Naive thymus-derived CD4-positive, alpha-beta T cell (primary cell): ENCODE results near the gene LHPP. TPM values are rescaled to one million over a fixed set of nuclear protein-coding genes. Genes with fewer than 3 reads are reported as not detected.
A peak's percentile ranks its signal among the peaks of the same experiment; 100 is the strongest.

Experiments
- ATAC-seq: fragments of 150-1000 bp; cut with Tn5 transposase; 2 replicates; pipeline ENCODE4 v1.10.0; 2021; ENCODE audit warnings: mild to moderate bottlenecking, moderate library complexity
- CTCF ChIA-PET: fragments of 350-600 bp; sonication (Branson Sonifier 250); formaldehyde crosslinking; loops from one replicate; lab custom pipeline; 2021; ENCODE audit warnings: antibody characterized with exemption; lab: Charles Lee
- POLR2A ChIA-PET: fragments of 350-600 bp; sonication (Branson Sonifier 250); formaldehyde crosslinking; loops from one replicate; lab custom pipeline; 2021; ENCODE audit warnings: antibody characterized with exemption, inconsistent platforms; lab: Charles Lee
- DNase-seq, 9 donors: peaks; one replicate each; pipeline versions ENCODE4 v3.0.0 to v3.0.0-alpha.2; 2020 to 2022; ENCODE audit warnings: mixed read lengths in 1 of 9
- H3K27ac ChIP-seq: one replicate; pipeline ENCODE4 v1.7.0; 2013; ENCODE audit warnings: mild to moderate bottlenecking, low read depth, low read length, moderate library complexity
- H3K27me3 ChIP-seq, 2 donors: one replicate each; pipeline ENCODE4 v1.7.0; 2013; ENCODE audit warnings: low read length in 2 of 2, mild to moderate bottlenecking in 2 of 2, moderate library complexity in 2 of 2; ENCODE audit not compliant: control insufficient read depth in 2 of 2, insufficient read depth in 2 of 2
- H3K36me3 ChIP-seq, 3 experiments: 1 replicate in 2 of 3; 2 replicates in 1 of 3; pipeline ENCODE4 v1.7.0; 2013; ENCODE audit warnings: low read length in 3 of 3, mild to moderate bottlenecking in 3 of 3, moderate library complexity in 1 of 3; ENCODE audit not compliant: insufficient read depth in 3 of 3, control insufficient read depth in 2 of 3
- H3K4me1 ChIP-seq, 2 donors: one replicate each; pipeline ENCODE4 v1.7.0; 2013; ENCODE audit warnings: low read length in 2 of 2, mild to moderate bottlenecking in 2 of 2, moderate library complexity in 1 of 2; ENCODE audit not compliant: control insufficient read depth in 2 of 2, insufficient read depth in 2 of 2
- H3K4me3 ChIP-seq: 2 replicates; pipeline ENCODE4 v1.7.0; 2013; ENCODE audit warnings: mild to moderate bottlenecking, low read length
- H3K9me3 ChIP-seq, 3 experiments: 1 replicate in 2 of 3; 2 replicates in 1 of 3; pipeline ENCODE4 v1.7.0; 2013; ENCODE audit warnings: low read length in 3 of 3; ENCODE audit not compliant: control insufficient read depth in 2 of 3
- H3K27ac Mint-ChIP-seq, 9 donors: one replicate each; pipeline ENCODE4 v1.8.0; 2020 to 2022; ENCODE audit warnings: mixed read lengths in 9 of 9, mild to moderate bottlenecking in 8 of 9, moderate library complexity in 5 of 9, inconsistent platforms in 2 of 9
- H3K27me3 Mint-ChIP-seq, 5 donors: one replicate each; pipeline ENCODE4 v1.8.0; 2021 to 2022; ENCODE audit warnings: mixed read lengths in 5 of 5, mild to moderate bottlenecking in 1 of 5
- H3K36me3 Mint-ChIP-seq, 5 donors: one replicate each; pipeline ENCODE4 v1.8.0; 2020 to 2022; ENCODE audit warnings: mixed read lengths in 5 of 5, mild to moderate bottlenecking in 3 of 5, inconsistent platforms in 1 of 5
- H3K4me1 Mint-ChIP-seq, 7 donors: one replicate each; pipeline ENCODE4 v1.8.0; 2020 to 2022; ENCODE audit warnings: mixed read lengths in 7 of 7, mild to moderate bottlenecking in 3 of 7, inconsistent platforms in 1 of 7
- H3K4me3 Mint-ChIP-seq, 10 donors: one replicate each; pipeline ENCODE4 v1.8.0; 2020 to 2022; ENCODE audit warnings: mild to moderate bottlenecking in 10 of 10, mixed read lengths in 10 of 10, moderate library complexity in 6 of 10, inconsistent platforms in 2 of 10
- H3K9me3 Mint-ChIP-seq, 11 donors: one replicate each; pipeline ENCODE4 v1.8.0; 2020 to 2022; ENCODE audit warnings: mixed read lengths in 11 of 11, mild to moderate bottlenecking in 4 of 11, inconsistent platforms in 1 of 11, moderate library complexity in 1 of 11
- intact Hi-C, 2 donors: fragments of 100-400 bp; cut with micrococcal nuclease; formaldehyde crosslinking; loops; one replicate each; pipeline ENCODE4 v1.15.1; 2023
- polyA plus RNA-seq, 2 donors: library from polyadenylated mRNA; unstranded; fragments of 300-500 nt; fragmentation: Illumina TruSeq; gene quantifications; one replicate each; pipeline ENCODE4 v1.2.3, GENCODE V29; 2021
- total RNA-seq, 6 experiments: library from RNA in 5 of 6; stranded (reverse) in 5 of 6; gene quantifications; 1 replicate in 5 of 6; 2 replicates in 1 of 6; pipeline ENCODE4 v1.2.3 and lab custom pipeline; 2021 to 2026

The LHPP gene
- total and polyA plus RNA-seq, 7 experiments from 2014 or later = 19.8 to 31.2 (median 23.4) TPM

- intact Hi-C loops = loop anchor here in 1 of 2 donors (5.0 kb wide), 1 partner anchor 241 kb away; no protein-coding TSS in a partner anchor
- H3K36me3 Mint-ChIP-seq = peaks cover 0 to 14% (median 0%) of the 10 kb centered on the region in 5 donors
- POLR2A ChIA-PET = interaction anchor here (1.2 kb wide), 1 partner anchor 11 kb away, joined by 3 read pairs; the partner anchor contains the start of gene LHPP
Observed at GRCh38 chr10:124473070-124473469, 11.4 kb downstream of the LHPP start.

GRCh38 chr10:124474514-124475070, 13.0 kb downstream of the LHPP start:
- Mint-ChIP-seq H3K4me3 (no peak overlapping the region), H3K27me3 (no peaks in the 10 kb centered on the region), H3K36me3 (peaks cover 0 to 10% (median 0%) of the 10 kb centered on the region in 5 donors), H3K9me3 (no peaks in the 10 kb centered on the region), H3K4me1 (peaks cover 0 to 12% (median 4%) of the 10 kb centered on the region in 7 donors), H3K27ac (no peak overlapping the region)
- Histone ChIP-seq H3K27me3 (no peaks in the 10 kb centered on the region), H3K4me1 (no peaks in the 10 kb centered on the region), H3K4me3 (no peak overlapping the region), H3K27ac (no peak overlapping the region), H3K9me3 (no peaks in the 10 kb centered on the region), H3K36me3 (peaks cover 0 to 5% (median 0%) of the 10 kb centered on the region in 3 experiments)
- intact Hi-C loops = loop anchor here in 1 of 2 donors (5.0 kb wide), 1 partner anchor 242 kb away; no protein-coding TSS in a partner anchor
- DNase-seq (no peak), ATAC-seq (no peak)
- CTCF ChIA-PET = interaction anchor here (0.6 kb wide), 2 partner anchors 73 to 79 kb away, joined by 3 to 5 read pairs; no protein-coding TSS in a partner anchor
- POLR2A ChIA-PET = interaction anchor here (1.4 kb wide), 1 partner anchor 13 kb away, joined by 3 read pairs; the partner anchor contains the start of gene LHPP

More at GRCh38 chr10:124473070-124473469, 11.4 kb downstream of the LHPP start:
- Histone ChIP-seq H3K27ac (no peak overlapping the region), H3K9me3 (no peaks in the 10 kb centered on the region), H3K4me3 (no peak overlapping the region), H3K4me1 (no peaks in the 10 kb centered on the region), H3K27me3 (no peaks in the 10 kb centered on the region), H3K36me3 (peaks cover 0 to 7% (median 0%) of the 10 kb centered on the region in 3 experiments)
- Mint-ChIP-seq H3K27me3 (no peaks in the 10 kb centered on the region), H3K4me1 (peaks cover 0 to 12% (median 4%) of the 10 kb centered on the region in 7 donors), H3K9me3 (no peaks in the 10 kb centered on the region), H3K27ac (peak overlapping the region in 1 of 9 donors; percentile 58), H3K4me3 (no peak overlapping the region)
- CTCF ChIA-PET = interaction anchor here (0.6 kb wide), 1 partner anchor 29 kb away, joined by 3 read pairs; no protein-coding TSS in a partner anchor
- no peak for DNase-seq
- ATAC-seq = no peak

GRCh38 chr10:124476043-124476725, 14.6 kb downstream of the LHPP start:
- Histone ChIP-seq H3K4me3 (no peak overlapping the region), H3K4me1 (no peaks in the 10 kb centered on the region), H3K27me3 (no peaks in the 10 kb centered on the region), H3K27ac (no peak overlapping the region), H3K36me3 (no peaks in the 10 kb centered on the region), H3K9me3 (no peaks in the 10 kb centered on the region)
- no peaks in the 10 kb centered on the region for H3K27me3 Mint-ChIP-seq
- H3K9me3 Mint-ChIP-seq = no peaks in the 10 kb centered on the region
- DNase-seq = no peak
- no peak overlapping the region for H3K27ac Mint-ChIP-seq
- no peak overlapping the region for H3K4me3 Mint-ChIP-seq
- no peaks in the 10 kb centered on the region for H3K36me3 Mint-ChIP-seq
- CTCF ChIA-PET = no interaction called here
- H3K4me1 Mint-ChIP-seq = peaks cover 0 to 12% (median 4%) of the 10 kb centered on the region in 7 donors
- intact Hi-C loops = no loop called here
- ATAC-seq = no peak
- POLR2A ChIA-PET = no interaction called here

- intact Hi-C loops = no loop called here
- ATAC-seq (no peak), DNase-seq (no peak)
- H3K9me3 Mint-ChIP-seq = peaks cover 0 to 1% (median 0%) of the 10 kb centered on the region in 11 donors
- Histone ChIP-seq H3K27me3 (no peaks in the 10 kb centered on the region), H3K9me3 (no peaks in the 10 kb centered on the region), H3K4me1 (no peaks in the 10 kb centered on the region), H3K36me3 (no peaks in the 10 kb centered on the region), H3K27ac (no peak overlapping the region), H3K4me3 (no peak overlapping the region)
- no peaks in the 10 kb centered on the region for H3K27me3 Mint-ChIP-seq
- H3K36me3 Mint-ChIP-seq = peaks cover 0 to 7% (median 0%) of the 10 kb centered on the region in 5 donors
- CTCF ChIA-PET = interaction anchor here (0.6 kb wide), 1 partner anchor 138 kb away, joined by 3 read pairs; no protein-coding TSS in a partner anchor
- POLR2A ChIA-PET = no interaction called here
- H3K27ac Mint-ChIP-seq = peak overlapping the region in 1 of 9 donors; percentile 62
- H3K4me1 Mint-ChIP-seq = peaks cover 0 to 8% (median 4%) of the 10 kb centered on the region in 7 donors
- H3K4me3 Mint-ChIP-seq = no peak overlapping the region
Observed at GRCh38 chr10:124477614-124478363, 16.2 kb downstream of the LHPP start.

GRCh38 chr10:124478515-124478914, 16.9 kb downstream of the LHPP start:
- DNase-seq = no peak
- ChIA-PET POLR2A (no interaction called here), CTCF (no interaction called here)
- Histone ChIP-seq H3K4me3 (no peak overlapping the region), H3K27ac (no peak overlapping the region), H3K9me3 (no peaks in the 10 kb centered on the region), H3K27me3 (no peaks in the 10 kb centered on the region), H3K4me1 (no peaks in the 10 kb centered on the region), H3K36me3 (no peaks in the 10 kb centered on the region)
- Mint-ChIP-seq H3K27ac (no peak overlapping the region), H3K36me3 (peaks cover 0 to 12% (median 0%) of the 10 kb centered on the region in 5 donors), H3K9me3 (peaks cover 0 to 1% (median 0%) of the 10 kb centered on the region in 11 donors), H3K4me3 (no peak overlapping the region), H3K27me3 (no peaks in the 10 kb centered on the region), H3K4me1 (peaks cover 0 to 13% (median 4%) of the 10 kb centered on the region in 7 donors)
- intact Hi-C loops = no loop called here
- no peak for ATAC-seq

- POLR2A ChIA-PET = no interaction called here
- Mint-ChIP-seq H3K9me3 (peaks cover 0 to 3% (median 0%) of the 10 kb centered on the region in 11 donors), H3K4me3 (no peak overlapping the region), H3K36me3 (peaks cover 2 to 24% (median 3%) of the 10 kb centered on the region in 5 donors), H3K27ac (peak overlapping the region in 1 of 9 donors; percentile 17), H3K4me1 (peaks cover 0 to 6% (median 0%) of the 10 kb centered on the region in 7 donors), H3K27me3 (no peaks in the 10 kb centered on the region)
- DNase-seq (no peak), ATAC-seq (no peak)
- no peak overlapping the region for H3K27ac ChIP-seq
- no peak overlapping the region for H3K4me3 ChIP-seq
- H3K36me3 ChIP-seq = no peaks in the 10 kb centered on the region
- H3K4me1 ChIP-seq = no peaks in the 10 kb centered on the region
- CTCF ChIA-PET = no interaction called here
- intact Hi-C loops = no loop called here
- no peaks in the 10 kb centered on the region for H3K9me3 ChIP-seq
- no peaks in the 10 kb centered on the region for H3K27me3 ChIP-seq
Observed at GRCh38 chr10:124480860-124481259, 19.2 kb downstream of the LHPP start.
